GM19025 (cell line): Measurements from ENCODE around the gene TRAPPC8.
"Not testable (repeated sequence)": the region's sequence is repeated elsewhere in the genome, so short reads cannot be mapped to it uniquely, and the experiment has no call there.

Source experiments
- ATAC-seq: cut with Tn5 transposase; IDR thresholded peaks from one replicate; pipeline ENCODE4 v1.9.1; 2021; ENCODE audit warnings: mild to moderate bottlenecking, low read depth, moderate library complexity; ENCODE audit not compliant: unreplicated experiment

TRAPPC8 gene, protein sequence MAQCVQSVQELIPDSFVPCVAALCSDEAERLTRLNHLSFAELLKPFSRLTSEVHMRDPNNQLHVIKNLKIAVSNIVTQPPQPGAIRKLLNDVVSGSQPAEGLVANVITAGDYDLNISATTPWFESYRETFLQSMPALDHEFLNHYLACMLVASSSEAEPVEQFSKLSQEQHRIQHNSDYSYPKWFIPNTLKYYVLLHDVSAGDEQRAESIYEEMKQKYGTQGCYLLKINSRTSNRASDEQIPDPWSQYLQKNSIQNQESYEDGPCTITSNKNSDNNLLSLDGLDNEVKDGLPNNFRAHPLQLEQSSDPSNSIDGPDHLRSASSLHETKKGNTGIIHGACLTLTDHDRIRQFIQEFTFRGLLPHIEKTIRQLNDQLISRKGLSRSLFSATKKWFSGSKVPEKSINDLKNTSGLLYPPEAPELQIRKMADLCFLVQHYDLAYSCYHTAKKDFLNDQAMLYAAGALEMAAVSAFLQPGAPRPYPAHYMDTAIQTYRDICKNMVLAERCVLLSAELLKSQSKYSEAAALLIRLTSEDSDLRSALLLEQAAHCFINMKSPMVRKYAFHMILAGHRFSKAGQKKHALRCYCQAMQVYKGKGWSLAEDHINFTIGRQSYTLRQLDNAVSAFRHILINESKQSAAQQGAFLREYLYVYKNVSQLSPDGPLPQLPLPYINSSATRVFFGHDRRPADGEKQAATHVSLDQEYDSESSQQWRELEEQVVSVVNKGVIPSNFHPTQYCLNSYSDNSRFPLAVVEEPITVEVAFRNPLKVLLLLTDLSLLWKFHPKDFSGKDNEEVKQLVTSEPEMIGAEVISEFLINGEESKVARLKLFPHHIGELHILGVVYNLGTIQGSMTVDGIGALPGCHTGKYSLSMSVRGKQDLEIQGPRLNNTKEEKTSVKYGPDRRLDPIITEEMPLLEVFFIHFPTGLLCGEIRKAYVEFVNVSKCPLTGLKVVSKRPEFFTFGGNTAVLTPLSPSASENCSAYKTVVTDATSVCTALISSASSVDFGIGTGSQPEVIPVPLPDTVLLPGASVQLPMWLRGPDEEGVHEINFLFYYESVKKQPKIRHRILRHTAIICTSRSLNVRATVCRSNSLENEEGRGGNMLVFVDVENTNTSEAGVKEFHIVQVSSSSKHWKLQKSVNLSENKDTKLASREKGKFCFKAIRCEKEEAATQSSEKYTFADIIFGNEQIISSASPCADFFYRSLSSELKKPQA (N-terminal part only)

DNA sequence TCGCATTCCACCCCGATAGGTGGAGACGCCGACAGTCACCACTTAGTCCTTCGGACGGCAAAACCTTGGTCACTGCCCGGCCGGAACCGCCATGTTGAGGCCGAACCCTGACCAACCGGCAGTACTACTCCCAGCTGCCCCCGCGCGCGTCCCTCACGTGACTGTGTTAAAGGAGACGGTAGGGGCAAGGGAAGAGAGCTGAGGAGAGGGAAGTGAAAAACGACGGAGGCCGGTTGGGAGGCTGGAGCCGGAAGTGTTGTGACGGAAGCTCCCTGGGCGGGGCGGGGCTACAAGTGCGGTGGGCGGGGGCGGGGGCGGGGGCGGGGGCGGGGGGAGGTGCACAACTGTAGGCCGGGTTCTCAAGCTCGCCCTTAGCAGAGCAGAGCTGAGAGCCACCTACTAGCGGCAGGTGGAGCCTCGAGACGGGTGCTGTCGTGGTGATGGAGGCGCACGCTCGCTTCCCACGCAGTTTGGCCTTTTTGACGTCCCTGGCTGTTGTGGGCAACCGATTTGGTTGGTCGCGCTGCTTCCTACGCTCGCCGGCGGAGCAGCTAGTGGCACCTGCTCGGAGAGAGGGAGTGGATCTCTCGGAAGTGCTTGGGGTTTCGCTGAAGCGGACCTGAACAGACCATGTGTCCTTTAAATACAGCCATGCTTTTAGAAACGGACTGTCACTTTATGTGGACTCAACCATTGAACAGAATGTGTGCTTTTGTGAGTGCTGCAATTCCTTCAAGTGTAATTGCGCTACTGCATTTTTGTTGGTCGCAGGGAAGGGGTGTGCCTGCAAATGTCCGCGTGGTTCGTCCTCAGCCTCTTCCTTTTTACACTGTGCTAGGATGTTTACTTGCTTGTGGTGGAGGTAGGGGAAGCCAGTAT, at the start of gene TRAPPC8:
TRAPPC8 (minus strand) TSS at position 130 of the 879 bp plus-strand sequence. CDS start 364 bp downstream, outside the sequence.
- ATAC-seq = peak; percentile 77

DNA sequence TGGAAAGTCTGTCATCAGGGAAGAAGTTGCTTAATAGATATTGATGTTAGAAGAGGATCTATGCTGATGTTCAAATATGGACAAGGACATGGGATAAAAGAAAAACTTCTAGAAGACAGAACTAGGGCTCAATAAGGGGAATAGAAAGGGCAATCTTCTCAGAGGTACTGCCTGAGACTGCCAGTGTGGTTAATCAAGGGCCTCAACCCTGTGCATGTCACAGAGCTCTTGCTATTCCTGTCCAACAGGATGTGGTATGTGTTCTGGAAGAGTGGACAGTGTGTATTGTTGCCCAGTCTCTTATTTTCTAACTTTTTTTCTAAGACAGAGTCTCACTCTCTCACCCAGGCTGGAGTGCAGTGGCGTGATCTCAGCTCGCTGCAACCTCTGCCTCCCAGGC, 47.9 kb upstream of the TRAPPC8 start:
- no peak for ATAC-seq

DNA sequence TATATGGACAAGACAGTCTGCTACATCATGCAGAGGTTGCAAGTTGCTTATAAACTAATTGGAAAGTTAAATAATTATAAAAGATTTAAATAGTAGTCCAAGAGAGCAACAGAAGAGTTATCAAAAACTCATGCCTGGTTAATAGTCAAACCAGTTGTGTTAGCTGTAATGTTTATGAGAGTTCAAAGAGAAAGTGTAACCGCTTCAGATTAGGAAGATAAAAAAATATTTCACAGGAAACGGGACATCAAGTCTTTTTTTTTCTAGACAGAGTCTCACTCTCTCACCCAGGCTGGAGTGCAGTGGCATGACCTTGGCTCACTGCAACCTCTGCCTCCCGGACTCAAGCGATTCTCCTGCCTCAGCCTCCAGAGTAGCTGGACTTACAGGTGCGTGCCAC, 41.0 kb upstream of the TRAPPC8 start:
- no peak for ATAC-seq

DNA sequence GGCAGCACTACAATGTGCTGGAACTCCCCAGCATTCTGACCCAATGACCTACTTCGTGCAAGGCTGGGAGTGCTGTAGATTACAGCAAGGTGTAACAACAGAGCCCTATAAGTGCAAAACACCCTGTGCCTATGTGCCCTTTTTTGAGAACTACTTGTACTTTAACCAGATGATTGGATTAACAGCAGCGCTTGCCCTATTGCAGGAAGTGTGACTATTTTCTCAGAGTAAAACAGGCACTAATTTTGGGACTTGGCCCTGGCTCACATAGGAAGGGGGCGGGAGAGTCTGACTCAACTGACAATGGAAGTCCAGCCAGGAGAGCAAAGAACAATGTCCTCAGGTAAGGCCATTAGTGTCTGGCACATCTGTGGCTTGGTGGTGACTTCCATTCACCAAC, 40.1 kb upstream of the TRAPPC8 start:
- no peak for ATAC-seq

DNA sequence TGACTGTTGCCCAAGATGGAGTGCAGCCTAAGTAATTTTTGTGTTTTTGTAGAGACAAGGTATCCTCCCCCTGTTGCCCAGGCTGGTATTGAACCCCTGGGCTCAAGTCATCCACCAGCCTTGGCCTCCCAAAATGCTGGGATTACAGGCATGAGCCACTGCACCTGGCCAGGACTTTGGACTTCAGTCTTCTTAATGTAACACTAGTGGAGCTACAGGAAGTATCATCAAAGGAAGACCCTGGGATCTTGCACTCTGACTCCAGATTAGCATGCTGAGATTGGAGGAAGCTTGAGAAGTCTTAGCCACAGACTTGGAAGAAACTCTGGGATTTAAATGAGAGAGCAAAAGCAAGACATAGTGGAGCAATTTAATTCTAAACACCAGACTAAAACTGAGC, 37.9 kb upstream of the TRAPPC8 start:
- ATAC-seq = no peak

DNA sequence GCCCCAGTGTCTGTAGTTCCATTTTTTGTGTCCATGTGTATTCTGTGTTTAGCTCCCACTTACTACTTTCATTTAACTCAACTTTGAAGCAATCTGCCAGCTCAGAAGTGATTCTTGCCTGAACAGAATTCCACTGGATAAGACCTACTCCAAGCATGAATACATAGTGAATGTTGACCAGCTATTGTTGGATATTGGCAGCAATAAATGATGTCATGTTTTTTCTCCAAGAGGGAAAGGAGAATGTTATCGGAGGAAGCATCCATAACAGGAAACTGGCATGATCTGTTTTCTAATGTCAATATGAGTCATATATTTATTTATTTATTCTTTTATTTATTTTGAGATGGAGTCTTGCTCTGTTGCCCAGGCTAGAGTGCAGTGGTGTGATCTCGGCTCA, 36.8 kb upstream of the TRAPPC8 start:
- no peak for ATAC-seq

DNA sequence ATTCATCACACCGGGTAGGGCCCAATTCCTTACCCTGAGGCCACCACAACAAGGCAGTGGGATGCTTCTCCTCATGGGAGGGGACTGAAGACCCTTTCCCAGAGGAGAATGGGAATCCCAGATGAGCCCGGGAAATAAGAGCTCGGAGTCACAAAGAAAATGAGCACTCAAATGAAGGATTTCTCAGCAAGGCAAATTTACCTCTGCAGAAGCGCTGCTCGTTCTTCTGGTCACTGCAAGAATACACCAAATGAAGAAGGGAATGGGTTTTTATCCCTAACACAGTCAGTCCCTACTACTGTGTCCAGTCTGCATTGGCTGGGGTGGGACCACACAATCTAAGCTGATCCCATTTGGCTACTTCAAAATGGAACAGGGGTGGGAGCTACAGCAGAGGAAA, 35.7 kb upstream of the TRAPPC8 start:
- no peak for ATAC-seq

DNA sequence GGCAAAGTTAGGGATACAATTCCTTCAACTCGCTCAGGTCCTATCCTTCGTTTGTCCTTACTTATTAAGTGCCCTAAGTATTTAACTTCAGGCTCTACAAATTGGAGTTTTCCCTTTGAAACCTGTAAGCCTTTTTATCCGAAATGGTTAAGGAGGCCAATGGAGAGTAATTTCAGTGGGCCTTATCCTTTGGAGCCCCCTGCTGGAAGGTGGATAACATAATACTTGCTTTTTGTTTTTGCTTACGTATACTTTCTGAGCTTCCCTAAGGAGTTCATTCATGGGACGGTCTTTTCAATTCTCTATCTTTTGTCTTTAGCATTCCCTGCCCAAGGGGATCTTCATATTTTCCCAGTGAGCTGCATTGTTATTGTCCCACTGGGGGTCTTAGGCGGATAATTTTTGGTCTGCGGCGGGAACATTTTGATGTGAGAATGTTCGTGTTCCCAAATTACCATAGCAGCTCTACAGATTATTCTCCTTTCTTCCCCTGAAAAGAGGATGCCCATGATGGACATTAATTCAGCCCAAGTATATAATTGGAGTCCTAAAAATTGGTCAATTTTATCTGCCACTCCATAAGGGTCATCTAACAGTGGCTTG, 34.4 kb upstream of the TRAPPC8 start:
- no peak for ATAC-seq

DNA sequence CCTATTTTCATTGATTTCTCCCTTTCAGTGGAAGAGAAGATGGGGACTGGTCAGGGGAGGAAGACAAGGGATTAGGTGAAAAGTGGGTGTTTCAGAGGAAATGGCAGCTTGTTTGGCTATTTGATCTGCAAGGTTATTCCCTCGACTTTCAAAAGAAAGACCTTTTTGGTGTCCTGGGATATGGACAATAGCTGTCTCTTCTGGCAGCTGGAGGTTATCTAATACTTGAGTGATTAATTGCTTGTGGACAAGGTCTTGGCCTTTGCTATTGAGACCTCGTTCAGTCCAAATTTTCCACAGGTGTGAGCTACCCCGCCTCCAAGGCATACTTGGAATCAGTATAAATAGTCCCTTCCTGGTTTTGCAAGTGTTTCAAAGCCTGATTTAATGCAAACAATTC, 33.3 kb upstream of the TRAPPC8 start:
- ATAC-seq = no peak

DNA sequence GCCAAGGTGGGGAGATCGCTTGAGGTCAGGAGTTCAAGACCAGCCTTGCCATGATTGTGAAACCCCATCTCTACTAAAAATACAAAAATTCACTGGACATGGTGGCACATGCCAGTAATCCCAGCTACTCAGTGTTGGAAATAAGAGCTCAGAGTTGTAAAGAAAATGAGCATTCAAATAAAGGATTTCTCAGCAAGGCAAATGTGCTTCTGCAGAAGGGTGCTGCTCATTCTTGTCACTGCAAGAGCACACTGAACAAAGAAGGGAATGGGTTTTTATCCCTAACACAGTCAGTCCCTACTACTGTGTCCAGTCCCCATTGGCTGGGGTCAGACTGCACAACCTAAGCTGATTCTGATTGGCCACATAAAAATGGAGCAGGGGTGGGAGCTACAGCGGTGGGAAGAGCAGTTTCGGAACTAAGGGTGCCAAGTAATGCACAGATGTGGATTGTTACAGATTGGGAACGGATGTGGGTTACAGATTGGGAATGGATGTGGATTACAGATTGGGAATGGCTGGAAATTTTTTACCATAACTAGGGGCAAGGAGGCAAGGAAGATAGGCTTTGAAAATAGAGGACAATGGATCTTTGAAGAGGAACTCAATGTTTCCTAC, 31.1 kb upstream of the TRAPPC8 start:
- no peak for ATAC-seq

DNA sequence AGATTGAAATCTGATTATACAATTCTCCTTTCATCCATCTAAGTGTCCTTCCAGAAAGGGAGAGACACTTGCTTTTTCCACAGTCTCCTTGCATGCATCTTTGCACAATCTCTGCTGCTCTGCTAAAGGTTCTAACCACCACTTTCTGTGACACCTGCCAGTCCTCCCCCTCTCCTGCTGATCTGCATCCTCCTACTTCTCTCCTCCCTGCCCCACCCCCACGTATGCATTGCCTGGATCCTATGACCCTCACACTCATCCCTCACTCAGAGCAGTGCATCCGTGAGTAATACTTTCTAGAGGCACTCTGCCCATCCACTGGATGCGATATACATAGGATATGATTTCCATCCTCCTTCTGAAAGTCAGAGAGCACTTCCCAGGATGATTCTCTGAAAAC, 27.7 kb upstream of the TRAPPC8 start:
- no peak for ATAC-seq

DNA sequence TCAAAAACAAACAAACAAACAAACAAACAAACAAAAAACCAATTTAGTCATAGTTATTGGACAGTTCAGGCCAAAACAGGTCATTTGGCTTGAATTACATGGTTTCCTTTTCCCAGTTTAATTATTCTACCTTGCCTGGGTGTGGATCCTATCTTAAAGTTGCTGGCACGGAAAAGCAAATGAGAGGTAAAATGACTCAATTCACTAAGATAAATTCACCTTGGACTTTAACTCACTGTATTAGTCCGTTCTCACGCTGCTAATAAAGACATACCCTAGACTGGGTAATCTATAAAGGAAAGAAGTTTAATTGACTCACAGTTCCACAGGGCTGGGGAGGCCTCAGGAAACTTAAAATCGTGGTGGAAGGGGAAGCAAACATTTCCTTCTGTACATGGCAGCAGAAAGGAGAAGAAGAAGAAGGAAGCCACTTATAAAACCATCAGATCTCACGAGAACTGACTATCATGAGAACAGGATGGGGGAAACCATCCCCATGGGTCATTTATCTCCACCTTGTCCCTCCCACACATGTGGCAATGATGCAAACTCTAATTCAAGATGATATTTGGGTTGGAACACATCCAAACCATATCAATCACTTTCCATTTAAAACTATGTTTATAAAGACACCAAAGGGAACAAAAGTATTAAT, 22.5 kb upstream of the TRAPPC8 start:
- ATAC-seq = no peak

DNA sequence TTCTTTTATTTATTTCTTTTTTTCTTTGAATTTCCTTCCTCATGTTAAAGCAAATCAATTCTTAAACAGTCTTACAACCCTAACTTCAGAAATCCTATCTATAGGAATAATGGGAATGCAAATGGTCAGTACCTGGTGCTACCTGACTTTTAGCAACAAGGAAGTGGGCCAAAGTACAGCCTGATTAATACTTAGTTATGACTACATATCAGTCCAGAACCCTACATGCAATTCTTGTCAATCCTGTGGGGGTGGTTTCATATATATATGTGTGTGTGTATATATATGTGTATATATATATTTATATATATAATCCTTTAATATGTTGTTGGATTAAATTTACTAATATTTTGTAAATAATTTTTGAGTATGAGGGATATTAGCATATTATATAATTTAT, 14.8 kb upstream of the TRAPPC8 start:
- ATAC-seq = no peak

DNA sequence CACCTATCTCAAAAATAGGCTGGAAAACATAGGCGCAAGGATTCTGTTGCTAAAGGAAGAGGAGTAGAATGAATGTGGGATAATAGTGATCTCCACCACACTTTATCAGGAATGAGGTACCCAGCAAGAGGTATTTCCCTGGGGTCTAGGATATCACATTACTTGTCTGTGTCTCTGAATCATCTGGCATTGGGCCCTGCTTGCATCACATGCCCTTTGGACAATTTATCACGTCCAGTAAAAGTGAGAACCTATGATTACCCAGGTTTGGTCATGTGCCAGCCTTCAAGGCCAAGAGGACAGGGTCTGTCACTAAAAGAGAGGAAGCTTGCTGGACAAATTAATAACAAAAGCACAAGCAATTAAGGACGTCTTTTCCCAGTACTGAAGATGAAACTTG, 11.4 kb upstream of the TRAPPC8 start:
- ATAC-seq = no peak

DNA sequence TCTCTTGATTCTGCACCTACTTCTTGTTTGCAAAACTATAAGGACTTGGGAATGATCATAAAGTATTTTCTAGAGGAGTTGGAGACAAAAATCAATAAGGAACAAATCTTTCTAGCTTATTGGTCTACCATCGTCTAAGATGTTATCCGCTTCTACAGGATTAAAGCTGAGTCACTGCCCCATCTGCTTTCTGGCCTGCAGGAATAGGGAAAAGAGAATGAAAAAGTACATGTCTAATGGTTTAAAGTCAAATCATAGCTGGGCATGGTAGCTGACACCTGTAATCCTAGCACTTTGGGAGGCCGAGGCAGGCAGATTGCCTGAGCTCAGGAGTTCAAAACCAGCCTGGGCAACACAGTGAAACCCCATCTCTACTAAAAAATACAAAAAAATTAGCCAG, 10.8 kb upstream of the TRAPPC8 start:
- ATAC-seq = not testable (repeated sequence)

DNA sequence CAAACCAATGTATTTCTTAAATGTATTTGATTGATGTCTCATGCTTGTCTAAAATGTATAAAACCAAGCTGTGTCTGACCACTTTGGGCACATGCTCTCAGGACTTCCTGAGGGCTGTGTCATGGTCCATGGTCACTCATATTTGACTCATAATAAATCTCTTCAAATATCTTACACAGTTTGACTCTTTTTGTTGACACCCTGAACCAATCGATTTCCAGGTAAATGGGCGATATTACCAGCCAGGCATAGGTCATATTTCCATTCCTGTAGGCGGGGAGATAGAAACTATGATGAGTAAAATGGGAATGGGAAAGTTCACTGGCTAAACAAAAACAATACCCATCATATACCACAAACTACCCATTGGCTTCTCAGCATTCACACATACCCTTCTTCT, 9.3 kb upstream of the TRAPPC8 start:
- ATAC-seq = no peak

DNA sequence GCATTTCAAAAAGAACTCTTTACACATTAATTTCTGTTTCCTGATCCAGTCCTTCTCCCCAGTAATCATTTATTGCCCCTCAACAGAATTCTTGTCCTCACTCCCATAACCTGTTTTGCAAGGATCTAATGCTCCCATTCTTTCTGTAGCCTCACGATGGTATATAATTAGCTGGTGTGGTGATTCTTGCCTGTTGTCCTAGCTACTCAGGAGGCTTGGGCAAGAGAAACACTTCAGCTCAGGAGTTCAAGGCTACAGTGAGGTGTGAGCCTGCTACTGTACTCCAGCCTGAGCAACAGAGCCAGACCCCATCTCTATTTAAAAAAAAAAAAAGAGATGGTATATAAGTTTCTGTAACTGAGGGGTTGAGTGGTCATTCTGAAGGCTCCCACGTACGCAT, 7.7 kb upstream of the TRAPPC8 start:
- ATAC-seq = no peak

DNA sequence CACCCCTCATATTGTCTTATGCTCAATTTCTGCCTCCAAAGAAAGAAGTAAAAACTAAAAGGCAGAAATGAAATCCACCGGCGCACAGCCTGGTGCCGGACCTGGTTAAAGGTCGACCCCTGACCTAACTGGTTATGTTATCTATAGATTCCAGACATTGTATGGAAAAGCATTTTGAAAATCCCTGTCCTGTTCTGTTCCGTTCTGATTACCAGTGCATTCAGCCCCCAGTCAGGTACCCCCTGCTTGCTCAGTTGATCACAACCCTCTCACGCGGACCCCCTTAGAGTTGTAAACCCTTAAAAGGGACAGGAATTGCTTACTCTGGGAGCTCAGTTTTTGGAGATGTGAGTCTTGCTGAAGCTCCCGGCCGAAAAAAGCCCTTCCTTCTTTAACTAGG, 5.4 kb upstream of the TRAPPC8 start:
- ATAC-seq = not testable (repeated sequence)
